Urothelium cell line (cell line): ENCODE data around the gene NFU1.
"Not testable (repeated sequence)": the region's sequence is repeated elsewhere in the genome, so short reads cannot be mapped to it uniquely, and the experiment has no call there.

Experiments used
- DNase-seq: peaks from one replicate; pipeline ENCODE4 v3.0.0; 2011; ENCODE audit warnings: low spot score, mixed read lengths
- FAIRE-seq: peaks from 2 replicates; lab custom pipeline; 2011; peaks lifted over from hg19 to GRCh38; lab: Jason Lieb, UNC

NFU1 gene

DNA sequence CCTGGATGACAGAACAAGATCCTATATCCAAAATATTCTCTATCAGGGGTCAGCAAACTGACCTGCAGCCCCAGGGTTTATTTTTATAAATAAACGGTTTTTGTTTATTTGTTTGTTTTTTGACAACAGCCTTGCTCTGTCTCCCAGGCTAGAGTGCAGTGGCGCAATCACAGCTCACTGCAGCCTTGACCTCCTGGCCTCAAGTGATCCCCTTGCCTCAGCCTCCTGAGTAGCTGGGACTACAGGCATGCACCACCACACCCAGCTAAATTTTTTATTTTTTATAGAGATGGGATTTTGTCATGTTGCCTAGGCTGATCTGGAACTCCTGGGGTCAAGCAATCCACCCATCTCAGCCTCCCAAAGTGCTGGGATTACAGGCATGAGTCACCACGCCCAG lies 82.3 kb downstream of the NFU1 start:
- FAIRE-seq, DNase-seq: not testable (repeated sequence)

DNA sequence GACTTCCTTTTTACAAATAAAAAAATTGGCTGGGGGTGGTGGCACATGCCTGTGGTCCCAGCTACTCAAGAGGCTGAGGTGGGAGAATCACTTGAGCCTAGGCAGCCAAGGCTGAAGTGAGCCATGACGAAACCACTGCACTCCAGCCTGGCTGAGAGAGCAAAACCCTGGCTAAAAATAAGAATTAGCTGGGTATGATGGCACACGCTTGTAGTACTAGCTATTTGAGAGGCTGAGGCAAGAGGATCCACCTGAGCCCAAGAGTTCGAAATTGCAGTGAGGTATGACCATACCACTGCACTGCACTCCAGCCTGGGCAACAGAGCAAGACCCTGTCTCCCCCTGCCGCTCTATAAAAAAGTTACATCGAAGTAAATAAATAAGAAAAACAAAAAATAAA lies 83.9 kb downstream of the NFU1 start:
- no peak for FAIRE-seq
- no peak for DNase-seq

DNA sequence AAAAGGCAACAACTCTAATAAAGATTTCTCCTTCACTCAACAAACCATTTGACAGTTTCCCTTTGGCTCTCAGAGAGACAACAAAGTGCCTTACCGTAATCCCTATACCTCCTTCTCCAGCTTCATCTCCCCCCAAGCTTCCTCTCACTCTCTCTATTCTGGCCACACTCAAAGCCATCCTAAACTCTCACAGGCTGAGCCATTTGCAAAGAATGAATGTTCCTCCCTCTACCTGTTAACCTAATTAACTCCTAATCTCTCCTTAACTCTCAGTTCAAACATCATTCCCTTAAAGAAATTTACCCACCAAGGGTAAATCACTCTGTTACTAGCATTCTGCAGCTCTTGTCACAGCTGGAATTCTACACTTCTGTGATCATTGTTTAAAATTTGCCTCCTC lies 88.5 kb downstream of the NFU1 start:
- FAIRE-seq (no peak), DNase-seq (no peak)
